NT2/D1 (cell line): ENCODE data around the gene EHHADH.

Experiments used
- DNase-seq: peaks from one replicate; pipeline ENCODE4 v3.0.0-alpha.2; 2011; ENCODE audit warnings: low read depth, low spot score
- H3K27me3 ChIP-seq: 2 replicates; pipeline ENCODE4 v1.6.0; 2011; ENCODE audit warnings: mild to moderate bottlenecking; ENCODE audit not compliant: insufficient read length, insufficient read depth
- H3K36me3 ChIP-seq: 2 replicates; pipeline ENCODE4 v1.6.1; 2011; ENCODE audit warnings: mild to moderate bottlenecking, low read length, mixed read lengths; ENCODE audit not compliant: insufficient read depth, insufficient read length
- H3K4me1 ChIP-seq: 2 replicates; pipeline ENCODE4 v1.5.1; 2011; ENCODE audit not compliant: insufficient read depth, insufficient read length
- H3K4me3 ChIP-seq: 2 replicates; pipeline ENCODE4 v1.5.1; 2011; ENCODE audit warnings: low read depth; ENCODE audit not compliant: insufficient read length
- H3K9ac ChIP-seq: 2 replicates; pipeline ENCODE4 v1.6.0; 2011; ENCODE audit warnings: low read depth; ENCODE audit not compliant: insufficient read length
- H3K9me3 ChIP-seq: 2 replicates; pipeline ENCODE4 v1.5.1; 2011; ENCODE audit warnings: mild to moderate bottlenecking, low read length; ENCODE audit not compliant: insufficient read depth
- SUZ12 ChIP-seq: IDR thresholded peaks from 2 replicates; pipeline ENCODE4 v1.6.1; 2011; ENCODE audit not compliant: insufficient read length, insufficient read depth; ENCODE audit errors: extremely low read depth
- YY1 ChIP-seq: IDR thresholded peaks from 2 replicates; pipeline ENCODE4 v1.6.1; 2011; ENCODE audit not compliant: insufficient read length, insufficient read depth
- ZNF274 ChIP-seq: IDR thresholded peaks from 2 replicates; pipeline ENCODE4 v1.6.1; 2011; ENCODE audit warnings: mild to moderate bottlenecking, low read depth, low read length

The EHHADH gene

GRCh38 chr3:185153171-185153771 is 100.6 kb downstream of the EHHADH start:
- H3K9ac ChIP-seq = peak overlapping the region; percentile 83
- TF ChIP-seq SUZ12 = no peak
- no peak for TF ChIP-seq ZNF274
- no peak for TF ChIP-seq YY1
- peaks cover 5% of the 10 kb centered on the region for H3K4me1 ChIP-seq
- no peaks in the 10 kb centered on the region for H3K36me3 ChIP-seq
- H3K4me3 ChIP-seq = peak overlapping the region; percentile 63
- H3K9me3 ChIP-seq = no peaks in the 10 kb centered on the region
- peaks cover 44% of the 10 kb centered on the region for H3K27me3 ChIP-seq
- DNase-seq = no peak

DNA sequence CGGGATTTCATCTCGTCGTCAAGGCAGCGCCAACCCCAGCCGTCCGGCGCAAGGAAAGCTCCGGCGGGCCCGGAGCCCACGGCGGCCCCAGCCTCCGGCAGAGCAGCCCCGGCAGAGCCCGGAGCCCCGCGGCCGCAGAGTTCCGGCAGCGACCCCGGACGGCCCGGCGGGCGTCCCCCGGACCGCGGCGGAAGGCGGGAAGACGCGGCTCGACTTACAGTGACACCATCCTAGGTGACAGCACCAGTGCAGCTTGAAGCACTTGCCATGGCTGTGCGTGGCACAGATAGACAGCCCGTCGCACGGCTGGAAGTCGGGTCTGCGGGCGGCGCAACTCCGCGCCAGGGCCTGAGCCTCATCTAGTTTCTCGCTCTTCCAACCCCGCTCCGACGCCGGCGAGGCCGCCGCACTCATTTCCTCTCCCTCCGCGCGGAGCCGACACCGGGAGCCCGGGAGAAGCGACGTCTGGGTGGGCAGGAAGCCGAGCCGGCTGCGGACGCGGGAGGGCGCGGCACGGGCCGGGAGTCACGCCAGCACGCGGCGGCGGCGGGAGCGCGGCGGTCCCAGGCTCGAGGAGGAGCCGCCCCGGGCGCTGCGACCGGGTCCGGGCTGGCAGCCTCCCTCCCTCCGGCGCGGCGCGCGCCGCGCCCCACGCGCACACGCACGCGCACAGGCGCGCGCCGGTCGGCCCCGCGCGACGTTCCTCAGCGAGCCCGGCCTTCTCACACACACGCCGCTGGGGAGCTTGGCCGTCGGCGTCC is 101.3 kb downstream of the EHHADH start, which contains the start of gene C3orf70:
TSS of gene C3orf70 (minus strand) at position 651 of the 761 bp plus-strand sequence. CDS start at position 414, 237 bp downstream.
- peaks cover 5% of the 10 kb centered on the region for H3K4me1 ChIP-seq
- peak within 1 kb of the TSS; percentile 63 for H3K4me3 ChIP-seq
- TF ChIP-seq SUZ12 (no peak), ZNF274 (no peak), YY1 (no peak)
- peak within 1 kb of the TSS; percentile 83 for H3K9ac ChIP-seq
- DNase-seq = peak; percentile 33
- peaks cover 44% of the 10 kb centered on the region for H3K27me3 ChIP-seq
- no peaks in the 10 kb centered on the region for H3K36me3 ChIP-seq
- H3K9me3 ChIP-seq = no peaks in the 10 kb centered on the region

GRCh38 chr3:185151964-185152409 is 101.9 kb downstream of the EHHADH start:
- peaks cover 5% of the 10 kb centered on the region for H3K4me1 ChIP-seq
- H3K9ac ChIP-seq = peak overlapping the region; percentile 83
- H3K9me3 ChIP-seq = no peaks in the 10 kb centered on the region
- H3K27me3 ChIP-seq = peaks cover 44% of the 10 kb centered on the region
- peak overlapping the region; percentile 63 for H3K4me3 ChIP-seq
- DNase-seq = no peak
- no peaks in the 10 kb centered on the region for H3K36me3 ChIP-seq
- TF ChIP-seq ZNF274 (no peak), YY1 (no peak), SUZ12 (no peak)

DNA sequence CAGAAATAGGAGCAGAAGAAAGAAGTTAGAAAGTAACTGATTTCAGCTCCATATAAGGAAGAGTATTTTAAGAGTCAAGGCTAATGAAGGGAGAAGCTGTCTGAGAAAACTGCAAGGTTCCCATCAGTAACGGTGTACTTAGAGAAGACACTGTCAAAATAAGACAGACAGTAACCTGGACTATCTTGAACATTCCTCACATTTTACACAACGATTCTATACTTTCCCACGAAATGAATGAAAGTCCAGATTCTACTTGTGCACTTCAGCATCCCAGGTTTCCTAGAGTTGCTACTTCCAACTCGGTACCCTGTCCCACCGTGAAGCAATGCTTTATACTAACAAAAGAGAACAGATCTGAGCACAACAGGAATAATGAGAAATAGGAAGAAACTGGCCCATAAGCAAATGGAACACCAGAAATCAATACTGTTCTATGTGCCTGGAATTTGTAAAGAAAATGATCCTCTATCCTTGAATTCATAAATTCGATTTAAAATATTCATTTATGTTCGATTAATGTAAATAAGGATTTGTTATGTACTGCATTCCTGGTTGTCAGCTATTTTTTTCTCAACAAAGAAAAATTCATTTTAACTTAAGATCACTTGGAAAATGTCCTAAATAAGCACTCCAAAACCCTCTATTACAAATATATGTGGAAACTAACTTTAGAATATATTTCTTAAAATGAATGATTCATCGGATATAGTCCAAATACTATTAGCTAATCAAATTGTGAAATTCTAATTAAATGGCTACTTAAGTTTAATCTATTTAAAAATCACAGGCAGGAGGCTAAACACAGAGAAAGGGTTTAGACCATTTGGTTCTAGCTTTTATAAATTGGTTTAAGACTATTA is 102.5 kb downstream of the EHHADH start:
- no peak for TF ChIP-seq YY1
- no peak for TF ChIP-seq ZNF274
- no peak for TF ChIP-seq SUZ12
- DNase-seq = no peak
- Histone ChIP-seq H3K27me3 (peaks cover 44% of the 10 kb centered on the region), H3K4me1 (peaks cover 5% of the 10 kb centered on the region), H3K36me3 (no peaks in the 10 kb centered on the region), H3K4me3 (no peak overlapping the region), H3K9ac (no peak overlapping the region), H3K9me3 (no peaks in the 10 kb centered on the region)

GRCh38 chr3:185150561-185150960 is 103.3 kb downstream of the EHHADH start:
- TF ChIP-seq ZNF274 (no peak), SUZ12 (no peak), YY1 (no peak)
- Histone ChIP-seq H3K27me3 (peaks cover 44% of the 10 kb centered on the region), H3K9ac (no peak overlapping the region), H3K9me3 (no peaks in the 10 kb centered on the region), H3K4me1 (peaks cover 5% of the 10 kb centered on the region), H3K4me3 (no peak overlapping the region), H3K36me3 (no peaks in the 10 kb centered on the region)
- no peak for DNase-seq

DNA sequence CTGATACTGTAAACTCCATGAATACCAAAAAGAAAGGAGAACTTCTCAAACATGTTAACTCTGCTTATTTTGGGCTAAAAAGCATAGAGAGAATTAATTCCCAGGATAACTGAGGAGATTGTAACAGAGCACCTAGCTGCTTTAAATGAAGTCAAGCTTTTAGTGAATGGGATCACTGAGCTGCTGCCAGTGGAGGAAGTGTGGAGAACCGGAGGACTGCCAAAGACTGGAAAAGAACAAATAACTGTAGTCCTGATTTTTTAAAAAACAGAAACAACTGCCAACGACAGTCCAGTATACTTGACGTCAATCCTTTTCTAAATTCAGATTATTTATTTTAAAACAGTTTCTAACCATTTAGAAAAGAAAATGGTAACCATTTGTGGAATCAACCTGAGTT is 104.3 kb downstream of the EHHADH start:
- DNase-seq = no peak
- Histone ChIP-seq H3K36me3 (no peaks in the 10 kb centered on the region), H3K4me3 (no peak overlapping the region), H3K27me3 (peaks cover 44% of the 10 kb centered on the region), H3K9ac (no peak overlapping the region), H3K4me1 (peaks cover 5% of the 10 kb centered on the region), H3K9me3 (no peaks in the 10 kb centered on the region)
- no peak for TF ChIP-seq SUZ12

DNA sequence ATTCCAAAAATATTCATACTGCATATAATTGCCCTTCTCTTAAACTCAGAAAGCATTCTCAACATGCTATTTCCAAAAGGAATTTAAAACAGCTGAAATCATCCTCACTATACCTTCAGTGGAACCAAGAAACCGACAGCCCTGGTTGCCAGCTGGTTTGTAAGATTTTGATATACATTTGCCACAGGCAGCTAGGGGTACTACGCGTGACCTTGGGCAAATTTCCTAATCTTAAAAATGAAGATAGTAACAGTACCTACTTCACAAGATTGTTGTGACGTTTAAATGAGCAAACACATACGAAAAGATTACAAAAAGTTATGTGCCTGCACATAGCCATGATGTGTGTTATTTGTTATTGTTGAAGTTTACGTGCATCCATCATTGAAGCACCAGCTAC is 108.3 kb downstream of the EHHADH start:
- Histone ChIP-seq H3K4me3 (no peak overlapping the region), H3K4me1 (no peaks in the 10 kb centered on the region), H3K9ac (no peak overlapping the region), H3K9me3 (0 out of 2 replicates have a peak, but pooled peaks cover 4% of the 10 kb centered on the region), H3K36me3 (no peaks in the 10 kb centered on the region), H3K27me3 (peaks cover 11% of the 10 kb centered on the region)
- TF ChIP-seq ZNF274 (no peak), YY1 (no peak), SUZ12 (no peak)
- no peak for DNase-seq
